ENCODE results near the gene AGK.

- TF ChIP-seq REST (IDR thresholded peaks at IDR 0.05; ENCODE audit: insufficient read depth in 1 of 2, low read depth in 2 of 2, low read length in 1 of 2) (no peak), CTCF (IDR thresholded peaks at IDR 0.05) (no peak), SIN3A (IDR thresholded peaks at IDR 0.05; ENCODE audit: borderline replicate concordance, insufficient read depth, low read depth, low read length) (no peak), POLR2AphosphoS5 (IDR thresholded peaks at IDR 0.05; ENCODE audit: low read depth, low read length) (no peak)
Measured at GRCh38 chr7:141701489-141702046, 150.4 kb downstream of the AGK start.

Measured in Panc1 (cell line).